Thyroid gland (tissue), 4 donors: Measurements from ENCODE around the gene KCNH4. TPM values are rescaled to one million over a fixed set of nuclear protein-coding genes. Genes with fewer than 3 reads are reported as not detected.
A peak's percentile ranks its signal among the peaks of the same experiment; 100 is the strongest.

ENCODE experiments used
- DNase-seq, 2 donors: peaks; one replicate each; pipeline ENCODE4 v3.0.0-alpha.2; 2019
- H3K27ac ChIP-seq, 3 donors: fragments of 200-600 bp; sonication (generic); 1 replicate in 2 of 3; 2 replicates in 1 of 3; pipeline ENCODE4 v1.5.1; 2016 to 2019; ENCODE audit warnings: mild to moderate bottlenecking in 1 of 3, moderate library complexity in 1 of 3
- H3K27me3 ChIP-seq: fragments of 200-600 bp; sonication (generic); one replicate; pipeline ENCODE4 v1.5.1; 2019
- H3K36me3 ChIP-seq, 2 donors: fragments of 200-600 bp; sonication (generic); one replicate each; pipeline ENCODE4 v1.5.1; 2016 to 2019
- H3K4me1 ChIP-seq, 2 donors: fragments of 200-600 bp; sonication (generic); one replicate each; pipeline ENCODE4 v1.5.1; 2017 to 2019
- H3K4me3 ChIP-seq, 3 donors: fragments of 200-600 bp; sonication (generic); replicated peaks in 1 of 3; 1 replicate in 2 of 3; 2 replicates in 1 of 3; pipeline ENCODE4 v1.5.1; 2016; ENCODE audit warnings: mild to moderate bottlenecking in 1 of 3
- H3K9me3 ChIP-seq: fragments of 200-600 bp; sonication (generic); one replicate; pipeline ENCODE4 v1.5.1; 2017
- POLR2A ChIP-seq, 2 donors: fragments of 450-650 bp; IDR thresholded peaks; one replicate each; pipeline ENCODE4 v1.6.1; 2017; ENCODE audit warnings: antibody characterized with exemption in 2 of 2, mild to moderate bottlenecking in 2 of 2, moderate library complexity in 1 of 2
- WGBS, 2 donors: methylation state at CpG; one replicate each; pipeline ENCODE4 v1.1.5; 2017; 5-methylcytosine and 5-hydroxymethylcytosine counted together
- intact Hi-C: fragments of 100-400 bp; cut with DNase I; formaldehyde crosslinking; loops from one replicate; pipeline ENCODE4 v1.15.1; 2023
- total RNA-seq, 4 donors: library from RNA; depleted of rRNA; stranded (reverse); fragments of >200 nt; gene quantifications; one replicate each; pipeline ENCODE4 v1.2.3, GENCODE V29; 2016
- TF ChIP-seq, protein P1 (sequence below), 6 experiments: fragments of 200-600 bp in 3 of 6; fragments of 450-650 bp in 3 of 6; sonication (generic) in 3 of 6; IDR thresholded peaks; one replicate each; pipeline ENCODE4 v1.5.1; 2016 to 2019; ENCODE audit warnings: antibody characterized with exemption in 6 of 6, mild to moderate bottlenecking in 2 of 6, inconsistent platforms in 1 of 6, moderate library complexity in 1 of 6

KCNH4 gene
- not detected for total RNA-seq

DNA sequence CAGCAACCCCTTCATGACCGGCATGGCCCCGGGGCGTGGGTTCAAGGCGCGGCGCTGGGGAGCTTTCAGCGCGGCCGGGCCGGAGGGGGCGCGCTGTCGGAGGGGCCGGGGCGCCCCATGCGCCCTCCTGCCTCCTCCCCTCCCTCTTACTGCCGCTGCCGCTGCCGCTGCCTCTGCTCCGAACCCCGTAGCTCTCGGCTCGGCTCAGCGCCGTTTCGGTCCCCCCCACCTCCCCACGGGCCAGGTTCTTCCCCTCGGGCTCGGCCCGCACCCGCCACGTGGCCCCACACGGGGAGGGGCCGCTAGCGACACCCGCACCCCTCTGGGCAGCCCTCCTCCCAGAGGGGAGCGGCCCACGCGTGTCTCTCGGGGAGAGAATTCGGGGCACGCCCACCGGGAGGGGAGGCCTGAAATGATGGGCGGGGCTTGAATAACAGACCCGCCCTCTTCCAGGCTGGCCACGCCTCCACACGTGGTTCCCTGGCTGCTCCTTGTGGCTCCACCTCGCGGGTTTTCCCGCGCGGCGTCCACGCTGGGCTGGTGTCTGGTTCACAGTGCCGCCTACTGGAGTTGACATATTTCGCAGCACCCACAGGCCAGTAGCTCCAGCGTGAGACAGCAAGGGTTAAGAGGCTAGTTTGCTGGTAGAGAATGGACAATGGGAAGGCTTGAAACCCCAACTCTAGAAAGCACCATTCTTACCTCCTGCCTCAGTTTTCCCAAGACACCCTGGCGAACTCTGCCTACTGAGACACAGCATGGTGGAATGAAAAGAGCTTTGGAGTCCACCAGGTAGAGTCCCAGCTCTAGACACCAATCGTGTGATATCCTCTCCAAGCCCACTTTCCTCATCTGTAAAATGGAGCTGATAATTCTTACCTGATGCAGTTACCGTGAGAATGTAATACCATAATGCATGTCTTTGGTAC lies at the start of gene KCNH4:
KCNH4 (minus strand) TSS at position 221 of the 929 bp plus-strand sequence; CDS start at position 24, 197 bp downstream.
- DNase-seq: peak; percentile 39 to 42
- peaks cover 18 to 27% of the 10 kb centered on the region in 2 donors for H3K4me1 ChIP-seq
- no peak for TF ChIP-seq POLR2A (IDR thresholded peaks at IDR 0.05)
- TF ChIP-seq, protein P1, sequence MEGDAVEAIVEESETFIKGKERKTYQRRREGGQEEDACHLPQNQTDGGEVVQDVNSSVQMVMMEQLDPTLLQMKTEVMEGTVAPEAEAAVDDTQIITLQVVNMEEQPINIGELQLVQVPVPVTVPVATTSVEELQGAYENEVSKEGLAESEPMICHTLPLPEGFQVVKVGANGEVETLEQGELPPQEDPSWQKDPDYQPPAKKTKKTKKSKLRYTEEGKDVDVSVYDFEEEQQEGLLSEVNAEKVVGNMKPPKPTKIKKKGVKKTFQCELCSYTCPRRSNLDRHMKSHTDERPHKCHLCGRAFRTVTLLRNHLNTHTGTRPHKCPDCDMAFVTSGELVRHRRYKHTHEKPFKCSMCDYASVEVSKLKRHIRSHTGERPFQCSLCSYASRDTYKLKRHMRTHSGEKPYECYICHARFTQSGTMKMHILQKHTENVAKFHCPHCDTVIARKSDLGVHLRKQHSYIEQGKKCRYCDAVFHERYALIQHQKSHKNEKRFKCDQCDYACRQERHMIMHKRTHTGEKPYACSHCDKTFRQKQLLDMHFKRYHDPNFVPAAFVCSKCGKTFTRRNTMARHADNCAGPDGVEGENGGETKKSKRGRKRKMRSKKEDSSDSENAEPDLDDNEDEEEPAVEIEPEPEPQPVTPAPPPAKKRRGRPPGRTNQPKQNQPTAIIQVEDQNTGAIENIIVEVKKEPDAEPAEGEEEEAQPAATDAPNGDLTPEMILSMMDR (IDR thresholded peaks at IDR 0.05): peak in 3 of 6 experiments; percentile 29 to 41 (median 40)
- H3K27me3 ChIP-seq: peaks cover 6% of the 10 kb centered on the region
- no peaks in the 10 kb centered on the region for H3K9me3 ChIP-seq
- H3K4me3 ChIP-seq: peak within 1 kb of the TSS in 1 of 3 donors; percentile 5
- no peak within 1 kb of the TSS for H3K27ac ChIP-seq
- intact Hi-C loops: no loop called here
- no peaks in the 10 kb centered on the region for H3K36me3 ChIP-seq
- 7 to 13% methylated on average over 14 to 33 of the region's 60 CpGs for WGBS, 2 donors

GRCh38 chr17:42230225-42230624 lies 49.3 kb upstream of the KCNH4 start:
- Histone ChIP-seq H3K27me3 (no peaks in the 10 kb centered on the region), H3K27ac (no peak overlapping the region), H3K4me3 (no peak overlapping the region), H3K4me1 (peaks cover 0 to 3% of the 10 kb centered on the region in 2 donors), H3K9me3 (no peaks in the 10 kb centered on the region), H3K36me3 (no peaks in the 10 kb centered on the region)
- TF ChIP-seq, protein P1 (IDR thresholded peaks at IDR 0.05): no peak
- TF ChIP-seq POLR2A (IDR thresholded peaks at IDR 0.05): no peak
- WGBS, 2 donors: 89 to 91% methylated on average over 5 of the region's 5 CpGs
- DNase-seq: no peak
- intact Hi-C loops: no loop called here

GRCh38 chr17:42227849-42228700 lies 47.1 kb upstream of the KCNH4 start:
- WGBS, 2 donors: 78 to 83% methylated on average over 11 of the region's 11 CpGs
- intact Hi-C loops: no loop called here
- H3K4me3 ChIP-seq: no peak overlapping the region
- peak overlapping the region in 1 of 3 donors; percentile 31 for H3K27ac ChIP-seq
- DNase-seq: no peak
- no peaks in the 10 kb centered on the region for H3K27me3 ChIP-seq
- H3K4me1 ChIP-seq: peaks cover 0 to 3% of the 10 kb centered on the region in 2 donors
- H3K9me3 ChIP-seq: no peaks in the 10 kb centered on the region
- TF ChIP-seq, protein P1 (IDR thresholded peaks at IDR 0.05): no peak
- no peak for TF ChIP-seq POLR2A (IDR thresholded peaks at IDR 0.05)
- peaks cover 0 to 8% of the 10 kb centered on the region in 2 donors for H3K36me3 ChIP-seq

- H3K27me3 ChIP-seq: no peaks in the 10 kb centered on the region
- H3K27ac ChIP-seq: no peak overlapping the region
- H3K9me3 ChIP-seq: no peaks in the 10 kb centered on the region
- intact Hi-C loops: no loop called here
- H3K4me3 ChIP-seq: no peak overlapping the region
- peaks cover 0 to 11% of the 10 kb centered on the region in 2 donors for H3K36me3 ChIP-seq
- TF ChIP-seq, protein P1 (IDR thresholded peaks at IDR 0.05): no peak
- no peak for TF ChIP-seq POLR2A (IDR thresholded peaks at IDR 0.05)
- peaks cover 0 to 3% of the 10 kb centered on the region in 2 donors for H3K4me1 ChIP-seq
- no peak for DNase-seq
- WGBS, 2 donors: 95% methylated on average over 5 of the region's 5 CpGs
Measured at GRCh38 chr17:42225646-42226045, 44.7 kb upstream of the KCNH4 start.
